T-helper 1 cell (primary cell): ENCODE results near the gene PTPRN2.

Experiments used
- DNase-seq, 5 donors: peaks; one replicate each; pipeline ENCODE4 v3.0.0-alpha.2; 2012 to 2020

The PTPRN2 gene

GRCh38 chr7:157691586-157692459 lies 895.8 kb downstream of the PTPRN2 start:
- no peak for DNase-seq

GRCh38 chr7:157690833-157691585 lies 896.6 kb downstream of the PTPRN2 start:
- DNase-seq, result no peak

GRCh38 chr7:157690058-157690832 lies 897.4 kb downstream of the PTPRN2 start:
- DNase-seq, result no peak

- DNase-seq, result no peak
Observed at GRCh38 chr7:157689269-157690057, 898.2 kb downstream of the PTPRN2 start.

- no peak for DNase-seq
Observed at GRCh38 chr7:157688533-157689268, 898.9 kb downstream of the PTPRN2 start.

GRCh38 chr7:157687845-157688532 lies 899.6 kb downstream of the PTPRN2 start:
- DNase-seq, result no peak

- DNase-seq, result no peak
Observed at GRCh38 chr7:157687158-157687557, 900.5 kb downstream of the PTPRN2 start.

GRCh38 chr7:157686285-157686894 lies 901.2 kb downstream of the PTPRN2 start:
- DNase-seq, result no peak

GRCh38 chr7:157685430-157686284 lies 902.0 kb downstream of the PTPRN2 start:
- DNase-seq, result no peak

GRCh38 chr7:157684909-157685429 lies 902.7 kb downstream of the PTPRN2 start:
- no peak for DNase-seq

GRCh38 chr7:157684157-157684908 lies 903.3 kb downstream of the PTPRN2 start:
- no peak for DNase-seq

- DNase-seq, result no peak
Observed at GRCh38 chr7:157683747-157684156, 903.9 kb downstream of the PTPRN2 start.

GRCh38 chr7:157682946-157683746 lies 904.5 kb downstream of the PTPRN2 start:
- no peak for DNase-seq

GRCh38 chr7:157682064-157682945 lies 905.3 kb downstream of the PTPRN2 start:
- no peak for DNase-seq

- no peak for DNase-seq
Observed at GRCh38 chr7:157679607-157680006, 908.0 kb downstream of the PTPRN2 start.

- DNase-seq, result no peak
Observed at GRCh38 chr7:157678501-157678900, 909.1 kb downstream of the PTPRN2 start.
